ENCODE data around the gene CTSH. TPM values are rescaled to one million over a fixed set of nuclear protein-coding genes. Genes with fewer than 3 reads are reported as not detected.

The CTSH gene
- total and polyA plus RNA-seq, 2 of the 13 experiments (the other 11 are each of a cell fraction or from before 2014, with no cell fraction given) = 265 to 653 TPM

DNA sequence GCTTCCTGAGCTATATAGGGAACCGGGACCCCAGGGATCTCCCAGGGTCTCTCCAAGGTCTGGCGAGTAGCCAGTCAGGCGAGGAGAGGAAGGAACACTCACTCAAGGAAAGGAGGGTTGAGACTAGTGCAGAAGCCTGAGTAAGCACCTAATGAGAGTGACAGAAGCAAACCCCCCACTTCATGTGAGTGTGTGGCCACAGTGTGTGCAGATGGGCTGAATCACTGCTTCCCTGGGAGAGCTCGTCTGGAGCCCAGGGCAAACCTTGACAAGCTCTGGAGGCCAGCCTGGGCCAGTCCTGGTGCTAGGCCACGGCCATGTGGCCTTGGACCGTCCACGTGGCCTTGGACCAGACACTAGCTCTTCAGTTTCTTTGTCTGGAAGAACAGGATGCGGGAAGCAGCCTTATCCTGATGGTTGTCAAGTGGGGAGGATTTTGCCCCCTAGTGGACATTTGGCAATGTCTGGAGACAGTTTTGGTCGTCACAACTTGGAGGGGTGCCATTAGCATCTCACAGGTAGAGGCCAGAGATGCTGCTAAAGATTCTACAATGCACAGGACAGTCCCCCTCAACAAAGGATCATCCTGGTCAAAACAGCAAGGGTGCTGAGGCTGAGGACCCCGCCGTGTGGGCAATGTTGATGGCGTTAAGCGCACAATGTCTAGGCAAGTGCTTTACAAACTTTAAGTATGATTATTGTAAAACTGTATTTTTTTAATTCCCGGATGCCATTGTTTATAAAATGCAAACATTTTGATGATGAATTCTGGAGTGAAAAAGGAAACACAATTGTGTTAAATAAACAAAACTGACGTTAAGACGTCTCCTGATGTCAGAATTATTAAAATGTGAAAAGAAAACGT is 34.8 kb upstream of the CTSH start (continued):
- no peak for TF ChIP-seq TOE1 (CRISPR knock-in tag; IDR thresholded peaks at IDR 0.05)
- TF ChIP-seq, protein P1, sequence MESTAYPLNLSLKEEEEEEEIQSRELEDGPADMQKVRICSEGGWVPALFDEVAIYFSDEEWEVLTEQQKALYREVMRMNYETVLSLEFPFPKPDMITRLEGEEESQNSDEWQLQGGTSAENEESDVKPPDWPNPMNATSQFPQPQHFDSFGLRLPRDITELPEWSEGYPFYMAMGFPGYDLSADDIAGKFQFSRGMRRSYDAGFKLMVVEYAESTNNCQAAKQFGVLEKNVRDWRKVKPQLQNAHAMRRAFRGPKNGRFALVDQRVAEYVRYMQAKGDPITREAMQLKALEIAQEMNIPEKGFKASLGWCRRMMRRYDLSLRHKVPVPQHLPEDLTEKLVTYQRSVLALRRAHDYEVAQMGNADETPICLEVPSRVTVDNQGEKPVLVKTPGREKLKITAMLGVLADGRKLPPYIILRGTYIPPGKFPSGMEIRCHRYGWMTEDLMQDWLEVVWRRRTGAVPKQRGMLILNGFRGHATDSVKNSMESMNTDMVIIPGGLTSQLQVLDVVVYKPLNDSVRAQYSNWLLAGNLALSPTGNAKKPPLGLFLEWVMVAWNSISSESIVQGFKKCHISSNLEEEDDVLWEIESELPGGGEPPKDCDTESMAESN (CRISPR knock-in tag; conservative IDR thresholded peaks at IDR 0.05) = peak; percentile 78; the same call in 1 of the 2 replicates
- peak; percentile 91; the same call in 1 of the 2 replicates for TF ChIP-seq BORCS8-MEF2B (CRISPR knock-in tag; IDR thresholded peaks at IDR 0.05)
- no peak for TF ChIP-seq POLR2G (IDR thresholded peaks at IDR 0.05; ENCODE audit: low read depth, low read length)
- peak; percentile 65 for TF ChIP-seq FOXA3 (CRISPR knock-in tag; IDR thresholded peaks at IDR 0.05)
- 0 out of 2 replicates have a peak, but pooled peaks have one; percentile 65 for TF ChIP-seq HOXD1 (CRISPR knock-in tag; IDR thresholded peaks at IDR 0.05)
- TF ChIP-seq PAXIP1 (CRISPR knock-in tag; conservative IDR thresholded peaks at IDR 0.05) = peak; percentile 62
- no peak for TF ChIP-seq CEBPZ (IDR thresholded peaks at IDR 0.05; ENCODE audit: low read length)
- TF ChIP-seq GPBP1L1 (CRISPR knock-in tag; IDR thresholded peaks at IDR 0.05) = no peak
- no peak for TF ChIP-seq ATRX (CRISPR knock-in tag; IDR thresholded peaks at IDR 0.05; ENCODE audit: borderline replicate concordance)
- no peak for TF ChIP-seq ZNF589 (CRISPR knock-in tag; conservative IDR thresholded peaks at IDR 0.05)
- no peak for TF ChIP-seq E2F2 (CRISPR knock-in tag; IDR thresholded peaks at IDR 0.05; ENCODE audit: borderline replicate concordance)
- TF ChIP-seq ZBTB7A (CRISPR knock-in tag; IDR thresholded peaks at IDR 0.05) = peak; percentile 59; the same call in 1 of the 2 replicates
